Peyer's patch (tissue), 4 donors: ENCODE measurements around the gene TAGLN2.

Experiments used
- CTCF ChIP-seq, 6 experiments: fragments of 450-650 bp in 4 of 6; fragments of 200-600 bp in 2 of 6; sonication (generic) in 1 of 6; IDR thresholded peaks; one replicate each; pipeline ENCODE4 v1.5.1; 2017 to 2019; ENCODE audit warnings: antibody characterized with exemption in 6 of 6, mild to moderate bottlenecking in 3 of 6, moderate library complexity in 1 of 6
- POLR2A ChIP-seq, 2 donors: fragments of 450-650 bp; IDR thresholded peaks; one replicate each; pipeline ENCODE4 v1.5.1; 2017; ENCODE audit warnings: antibody characterized with exemption in 2 of 2, mild to moderate bottlenecking in 2 of 2, moderate library complexity in 2 of 2

GRCh38 chr1:159880430-159880829, 44.9 kb downstream of the TAGLN2 start:
- no peak for TF ChIP-seq CTCF (IDR thresholded peaks at IDR 0.05)
- TF ChIP-seq POLR2A (IDR thresholded peaks at IDR 0.05): no peak
